Right lobe of liver (tissue), 6 donors: ENCODE data around the gene KLHL20. TPM values are rescaled to one million over a fixed set of nuclear protein-coding genes. Genes with fewer than 3 reads are reported as not detected.
"Not testable (repeated sequence)": the region's sequence is repeated elsewhere in the genome, so short reads cannot be mapped to it uniquely, and the experiment has no call there.

Source experiments
- ATAC-seq, 4 donors: fragments of 200-7000 bp; cut with Tn5 transposase; one replicate each; pipeline ENCODE4 v1.9.1; 2020; ENCODE audit warnings: mild to moderate bottlenecking in 4 of 4, moderate library complexity in 4 of 4
- DNase-seq, 3 donors: peaks; one replicate each; pipeline ENCODE4 v3.0.0-alpha.2; 2020
- H3K27ac ChIP-seq, 3 donors: fragments of 200-600 bp; one replicate each; pipeline ENCODE4 v1.8.0; 2022
- H3K27me3 ChIP-seq, 2 donors: fragments of 200-600 bp; one replicate each; pipeline ENCODE4 v1.8.0; 2022
- H3K36me3 ChIP-seq, 4 donors: fragments of 200-600 bp; sonication (generic) in 1 of 4; one replicate each; pipeline versions ENCODE4 v1.5.1 to v1.8.0; 2017 to 2022; ENCODE audit warnings: control low read depth in 1 of 4
- H3K4me1 ChIP-seq, 4 donors: fragments of 200-600 bp; sonication (generic) in 1 of 4; one replicate each; pipeline versions ENCODE4 v1.5.1 to v1.8.0; 2017 to 2022; ENCODE audit warnings: control low read depth in 1 of 4
- H3K4me3 ChIP-seq, 3 donors: fragments of 200-600 bp; one replicate each; pipeline ENCODE4 v1.8.0; 2022
- H3K9me3 ChIP-seq, 4 donors: fragments of 200-600 bp; sonication (generic) in 1 of 4; one replicate each; pipeline versions ENCODE4 v1.5.1 to v1.8.0; 2017 to 2022; ENCODE audit warnings: control low read depth in 1 of 4
- POLR2A ChIP-seq: fragments of 450-650 bp; IDR thresholded peaks from one replicate; pipeline ENCODE4 v1.6.1; 2017; ENCODE audit warnings: antibody characterized with exemption, mild to moderate bottlenecking
- WGBS: methylation state at CpG from one replicate; pipeline ENCODE4 v1.1.6; 2018; ENCODE audit warnings: low coverage, low lambda C conversion rate; ENCODE audit not compliant: insufficient coverage; ENCODE audit errors: missing lambda C conversion rate; 5-methylcytosine and 5-hydroxymethylcytosine counted together
- intact Hi-C, 2 donors: fragments of 100-400 bp; cut with DNase I; formaldehyde crosslinking; loops; one replicate each; pipeline versions ENCODE4 v1.11.2 to v1.14.1; 2022
- total RNA-seq, 6 experiments: library from RNA; depleted of rRNA in 2 of 6; stranded (reverse); fragments of >200 nt in 2 of 6; fragmentation: NEBNext Ultra II Directional in 3 of 6; extraction: Animal tissue kit (Norgen Biotek cat#: 25700) in 3 of 6; gene quantifications; one replicate each; pipeline versions ENCODE4 v1.1.0 to v1.2.4, GENCODE V29; 2016 to 2023
- TF ChIP-seq, protein P1 (sequence below), 4 donors: fragments of 200-600 bp in 3 of 4; fragments of 450-650 bp in 1 of 4; IDR thresholded peaks; one replicate each; pipeline versions ENCODE4 v1.5.1 to v1.8.0; 2016 to 2022; ENCODE audit warnings: antibody characterized with exemption in 4 of 4, mild to moderate bottlenecking in 2 of 4
- donor health status: DM: no; HTN: yes; CAD: no.
- donor health status: DM: no; HTN: no; CAD: no.
- donor health status: DM: no; HTN: no; CAD: no.
- donor health status: DM: no; HTN: yes; CAD: no.
- donor health status: DM: no; HTN: yes; CAD: no.

KLHL20 gene
- total RNA-seq, 6 experiments from 2014 or later: 9.2 to 15.5 (median 12.5) TPM

GRCh38 chr1:173682184-173682583, 32.6 kb upstream of the KLHL20 start:
- intact Hi-C loops: no loop called here
- Histone ChIP-seq H3K9me3 (no peaks in the 10 kb centered on the region), H3K4me3 (no peak overlapping the region), H3K27ac (no peak overlapping the region), H3K4me1 (no peaks in the 10 kb centered on the region), H3K36me3 (no peaks in the 10 kb centered on the region), H3K27me3 (no peaks in the 10 kb centered on the region)
- ATAC-seq (no peak), DNase-seq (no peak)
- TF ChIP-seq, protein P1, sequence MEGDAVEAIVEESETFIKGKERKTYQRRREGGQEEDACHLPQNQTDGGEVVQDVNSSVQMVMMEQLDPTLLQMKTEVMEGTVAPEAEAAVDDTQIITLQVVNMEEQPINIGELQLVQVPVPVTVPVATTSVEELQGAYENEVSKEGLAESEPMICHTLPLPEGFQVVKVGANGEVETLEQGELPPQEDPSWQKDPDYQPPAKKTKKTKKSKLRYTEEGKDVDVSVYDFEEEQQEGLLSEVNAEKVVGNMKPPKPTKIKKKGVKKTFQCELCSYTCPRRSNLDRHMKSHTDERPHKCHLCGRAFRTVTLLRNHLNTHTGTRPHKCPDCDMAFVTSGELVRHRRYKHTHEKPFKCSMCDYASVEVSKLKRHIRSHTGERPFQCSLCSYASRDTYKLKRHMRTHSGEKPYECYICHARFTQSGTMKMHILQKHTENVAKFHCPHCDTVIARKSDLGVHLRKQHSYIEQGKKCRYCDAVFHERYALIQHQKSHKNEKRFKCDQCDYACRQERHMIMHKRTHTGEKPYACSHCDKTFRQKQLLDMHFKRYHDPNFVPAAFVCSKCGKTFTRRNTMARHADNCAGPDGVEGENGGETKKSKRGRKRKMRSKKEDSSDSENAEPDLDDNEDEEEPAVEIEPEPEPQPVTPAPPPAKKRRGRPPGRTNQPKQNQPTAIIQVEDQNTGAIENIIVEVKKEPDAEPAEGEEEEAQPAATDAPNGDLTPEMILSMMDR (IDR thresholded peaks at IDR 0.05): no peak
- no peak for TF ChIP-seq POLR2A

GRCh38 chr1:173683838-173684237, 30.9 kb upstream of the KLHL20 start:
- H3K4me3 ChIP-seq, H3K27me3 ChIP-seq, intact Hi-C loops, H3K27ac ChIP-seq, ATAC-seq, H3K36me3 ChIP-seq, H3K4me1 ChIP-seq, DNase-seq, H3K9me3 ChIP-seq: not testable (repeated sequence)
- WGBS: 78% methylated on average over 4 of the region's 4 CpGs

DNA sequence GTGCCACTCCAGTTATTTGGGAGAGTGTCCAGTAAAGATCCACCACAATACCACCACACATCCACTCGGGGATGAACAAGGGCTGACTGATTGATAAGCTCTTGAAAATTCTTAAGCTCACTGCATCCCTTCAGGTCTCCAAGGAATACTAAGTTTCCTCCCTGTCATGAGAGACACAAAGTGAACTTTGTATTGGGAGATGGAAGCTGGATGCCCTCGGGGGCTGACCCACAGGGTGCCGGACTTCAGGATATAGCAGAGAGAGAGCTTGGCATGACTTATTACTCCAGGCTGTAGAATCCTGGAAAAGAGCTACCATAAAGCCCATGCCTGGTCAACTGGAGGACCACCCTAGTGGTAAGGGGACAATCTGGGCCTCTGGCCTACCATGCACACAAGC, 29.7 kb upstream of the KLHL20 start:
- ATAC-seq, DNase-seq, H3K9me3 ChIP-seq, H3K4me3 ChIP-seq, H3K36me3 ChIP-seq, H3K4me1 ChIP-seq, H3K27ac ChIP-seq, H3K27me3 ChIP-seq, intact Hi-C loops: not testable (repeated sequence)
- WGBS: 83% methylated on average over 1 of the region's 3 CpGs

GRCh38 chr1:173688300-173688699, 26.5 kb upstream of the KLHL20 start:
- H3K4me3 ChIP-seq: no peak overlapping the region
- DNase-seq: no peak
- ATAC-seq: no peak
- no peaks in the 10 kb centered on the region for H3K27me3 ChIP-seq
- intact Hi-C loops: no loop called here
- H3K27ac ChIP-seq: no peak overlapping the region
- TF ChIP-seq, protein P1 (IDR thresholded peaks at IDR 0.05): no peak
- no peaks in the 10 kb centered on the region for H3K4me1 ChIP-seq
- H3K9me3 ChIP-seq: no peaks in the 10 kb centered on the region
- WGBS: 83% methylated on average over 2 of the region's 2 CpGs
- H3K36me3 ChIP-seq: no peaks in the 10 kb centered on the region

DNA sequence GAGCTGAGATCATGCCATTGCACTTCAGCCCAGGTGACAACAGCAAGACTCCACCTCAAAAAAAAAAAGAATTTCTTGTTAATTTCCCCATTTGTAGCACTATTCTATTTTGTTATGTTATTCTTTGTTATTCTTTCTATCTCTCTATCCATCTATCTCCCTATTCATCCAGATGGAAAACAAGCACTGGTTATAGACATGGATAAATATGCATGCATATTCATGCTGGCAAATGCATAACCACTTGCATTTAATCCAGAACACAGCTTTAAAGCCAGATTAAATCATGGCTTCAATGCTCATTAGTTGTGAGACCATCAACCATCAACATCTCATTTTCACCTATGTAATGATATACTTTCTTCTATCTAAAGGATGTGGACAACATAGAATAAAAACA, 21.5 kb upstream of the KLHL20 start:
- intact Hi-C loops: no loop called here
- DNase-seq (no peak), ATAC-seq (no peak)
- no peaks in the 10 kb centered on the region for H3K27me3 ChIP-seq
- H3K36me3 ChIP-seq: no peaks in the 10 kb centered on the region
- H3K27ac ChIP-seq: no peak overlapping the region
- no peaks in the 10 kb centered on the region for H3K4me1 ChIP-seq
- TF ChIP-seq, protein P1 (IDR thresholded peaks at IDR 0.05): no peak
- no peak for TF ChIP-seq POLR2A
- no peak overlapping the region for H3K4me3 ChIP-seq
- H3K9me3 ChIP-seq: no peaks in the 10 kb centered on the region

DNA sequence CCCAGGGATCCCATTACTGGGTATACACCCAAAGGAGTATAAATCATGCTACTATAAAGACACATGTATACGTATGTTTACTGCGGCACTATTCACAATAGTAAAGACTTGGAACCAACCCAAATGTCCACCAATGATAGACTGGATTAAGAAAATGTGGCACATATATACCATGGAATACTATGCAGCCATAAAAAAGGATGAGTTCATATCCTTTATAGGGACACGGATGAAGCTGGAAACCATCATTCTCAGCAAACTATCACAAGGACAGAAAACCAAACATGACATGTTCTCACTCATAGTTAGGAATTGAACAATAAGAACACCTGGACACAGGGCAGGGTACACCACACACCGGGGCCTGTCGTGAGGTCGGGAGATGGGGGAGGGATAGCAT, 13.5 kb upstream of the KLHL20 start:
- H3K27ac ChIP-seq, ATAC-seq, H3K4me3 ChIP-seq, H3K4me1 ChIP-seq, DNase-seq, H3K9me3 ChIP-seq, intact Hi-C loops, H3K27me3 ChIP-seq, H3K36me3 ChIP-seq: not testable (repeated sequence)
- 82% methylated on average over 6 of the region's 6 CpGs for WGBS
